Left ventricle myocardium inferior (tissue), 1 donor: Measurements from ENCODE around the gene ACER3. TPM values are rescaled to one million over a fixed set of nuclear protein-coding genes. Genes with fewer than 3 reads are reported as not detected.

ENCODE experiments used
- DNase-seq: peaks from one replicate; pipeline ENCODE4 v3.0.0-alpha.2; 2020
- H3K27ac ChIP-seq: fragments of 200-600 bp; replicated peaks from 2 replicates; pipeline ENCODE4 v1.8.0; 2021
- H3K27me3 ChIP-seq: fragments of 200-600 bp; 2 replicates; pipeline ENCODE4 v1.8.0; 2021; ENCODE audit warnings: low read depth
- H3K36me3 ChIP-seq: fragments of 200-600 bp; 2 replicates; pipeline ENCODE4 v1.8.0; 2021
- H3K4me1 ChIP-seq: fragments of 200-600 bp; 2 replicates; pipeline ENCODE4 v1.8.0; 2021
- H3K4me3 ChIP-seq: fragments of 200-600 bp; 2 replicates; pipeline ENCODE4 v1.8.0; 2021; ENCODE audit warnings: mild to moderate bottlenecking, moderate library complexity
- H3K9me3 ChIP-seq: fragments of 200-600 bp; replicated peaks from 2 replicates; pipeline ENCODE4 v1.8.0; 2021
- CTCF ChIP-seq: fragments of 200-600 bp; IDR thresholded peaks from 2 replicates; pipeline ENCODE4 v1.8.0; 2021; ENCODE audit warnings: antibody characterized with exemption, mild to moderate bottlenecking, borderline replicate concordance
- intact Hi-C: fragments of 100-400 bp; cut with micrococcal nuclease; formaldehyde crosslinking; loops from one replicate; pipeline ENCODE4 v1.11.0; 2022
- total RNA-seq: library from RNA; stranded (reverse); fragmentation: NEBNext Ultra II Directional; extraction: Animal tissue kit (Norgen Biotek cat#: 25700); gene quantifications from one replicate; pipeline ENCODE4 v1.2.1, GENCODE V29; 2021
- donor health status: DM: no; HTN: yes; CAD: no; lungs with severe emphysema.

ACER3 gene
- total RNA-seq, 1 donor from 2014 or later = 8.5 TPM

GRCh38 chr11:76910620-76911414 is 50.1 kb downstream of the ACER3 start:
- DNase-seq = peak; percentile 22
- TF ChIP-seq CTCF = no peak
- H3K36me3 ChIP-seq = no peaks in the 10 kb centered on the region
- no peaks in the 10 kb centered on the region for H3K27me3 ChIP-seq
- peak overlapping the region; percentile 29 for H3K4me3 ChIP-seq
- H3K4me1 ChIP-seq = peaks cover 12% of the 10 kb centered on the region
- peak overlapping the region; percentile 47 for H3K27ac ChIP-seq
- intact Hi-C loops = loop anchor here (10.0 kb wide), 2 partner anchors 46 to 186 kb away; partner anchors contain the start of gene ACER3
- peaks cover 15% of the 10 kb centered on the region for H3K9me3 ChIP-seq

- H3K4me3 ChIP-seq = peak overlapping the region; percentile 29
- no peak for DNase-seq
- peaks cover 9% of the 10 kb centered on the region for H3K9me3 ChIP-seq
- H3K36me3 ChIP-seq = no peaks in the 10 kb centered on the region
- H3K27me3 ChIP-seq = no peaks in the 10 kb centered on the region
- intact Hi-C loops = loop anchor here (10.0 kb wide), 2 partner anchors 47 to 187 kb away; partner anchors contain the start of gene ACER3
- H3K27ac ChIP-seq = peak overlapping the region; percentile 47
- no peak for TF ChIP-seq CTCF
- H3K4me1 ChIP-seq = peaks cover 12% of the 10 kb centered on the region
Observed at GRCh38 chr11:76911415-76911808, 50.7 kb downstream of the ACER3 start.

GRCh38 chr11:76916712-76917111 is 56.0 kb downstream of the ACER3 start:
- no peak overlapping the region for H3K27ac ChIP-seq
- H3K27me3 ChIP-seq = no peaks in the 10 kb centered on the region
- no peaks in the 10 kb centered on the region for H3K36me3 ChIP-seq
- intact Hi-C loops = loop anchor here (10.0 kb wide), 2 partner anchors 52 to 192 kb away; partner anchors contain the start of gene ACER3
- no peak for DNase-seq
- no peak overlapping the region for H3K4me3 ChIP-seq
- no peak for TF ChIP-seq CTCF
- H3K4me1 ChIP-seq = peaks cover 22% of the 10 kb centered on the region
- no peaks in the 10 kb centered on the region for H3K9me3 ChIP-seq

GRCh38 chr11:76918941-76919386 is 58.2 kb downstream of the ACER3 start:
- TF ChIP-seq CTCF = peak; percentile 80
- intact Hi-C loops = loop anchor here (2.0 to 10.0 kb wide), 3 partner anchors 54 to 194 kb away; partner anchors contain the start of gene ACER3
- Histone ChIP-seq H3K9me3 (no peaks in the 10 kb centered on the region), H3K27me3 (no peaks in the 10 kb centered on the region), H3K4me1 (peaks cover 18% of the 10 kb centered on the region), H3K36me3 (no peaks in the 10 kb centered on the region), H3K4me3 (peak overlapping the region; percentile 30), H3K27ac (no peak overlapping the region)
- no peak for DNase-seq

GRCh38 chr11:76919467-76919866 is 58.7 kb downstream of the ACER3 start:
- Histone ChIP-seq H3K4me3 (no peak overlapping the region), H3K27ac (no peak overlapping the region), H3K9me3 (no peaks in the 10 kb centered on the region), H3K27me3 (no peaks in the 10 kb centered on the region), H3K4me1 (peaks cover 18% of the 10 kb centered on the region), H3K36me3 (no peaks in the 10 kb centered on the region)
- no peak for TF ChIP-seq CTCF
- intact Hi-C loops = loop anchor here (2.0 to 10.0 kb wide), 3 partner anchors 55 to 195 kb away; partner anchors contain the start of gene ACER3
- no peak for DNase-seq
